ENCODE measurements around the gene SPINT4. TPM values are rescaled to one million over a fixed set of nuclear protein-coding genes. Genes with fewer than 3 reads are reported as not detected.
"Not testable (repeated sequence)": the region's sequence is repeated elsewhere in the genome, so short reads cannot be mapped to it uniquely, and the experiment has no call there.

The SPINT4 gene
- total RNA-seq, 6 experiments from 2014 or later: not detected

GRCh38 chr20:45742596-45742995 lies 20.4 kb downstream of the SPINT4 start:
- no peaks in the 10 kb centered on the region for H3K4me1 ChIP-seq
- ATAC-seq (no peak), DNase-seq (no peak)
- intact Hi-C loops (cut with DNase I): no loop called here
- WGBS (ENCODE audit: insufficient coverage, low coverage, low lambda C conversion rate, missing lambda C conversion rate): 73% methylated on average over 4 of the region's 4 CpGs
- no peak overlapping the region for H3K4me3 ChIP-seq
- H3K36me3 ChIP-seq: no peaks in the 10 kb centered on the region
- H3K9me3 ChIP-seq: no peaks in the 10 kb centered on the region
- no peaks in the 10 kb centered on the region for H3K27me3 ChIP-seq
- no peak overlapping the region for H3K27ac ChIP-seq
- TF ChIP-seq POLR2A (IDR thresholded peaks at IDR 0.05) (no peak), CTCF (IDR thresholded peaks at IDR 0.05) (no peak)

- DNase-seq (no peak), ATAC-seq (no peak)
- H3K27ac ChIP-seq: no peak overlapping the region
- H3K4me1 ChIP-seq: no peaks in the 10 kb centered on the region
- no peaks in the 10 kb centered on the region for H3K9me3 ChIP-seq
- no peak overlapping the region for H3K4me3 ChIP-seq
- intact Hi-C loops (cut with DNase I): no loop called here
- no peaks in the 10 kb centered on the region for H3K27me3 ChIP-seq
- no peak for TF ChIP-seq POLR2A (IDR thresholded peaks at IDR 0.05)
- TF ChIP-seq CTCF (IDR thresholded peaks at IDR 0.05): no peak
- no peaks in the 10 kb centered on the region for H3K36me3 ChIP-seq
These were observed 22.9 kb downstream of the SPINT4 start for GRCh38 chr20:45745015-45745414.

GRCh38 chr20:45751721-45752120 lies 29.6 kb downstream of the SPINT4 start:
- Histone ChIP-seq H3K27ac (no peak overlapping the region), H3K4me3 (no peak overlapping the region), H3K36me3 (no peaks in the 10 kb centered on the region), H3K27me3 (no peaks in the 10 kb centered on the region), H3K4me1 (no peaks in the 10 kb centered on the region), H3K9me3 (no peaks in the 10 kb centered on the region)
- intact Hi-C loops (cut with DNase I): no loop called here
- DNase-seq (no peak), ATAC-seq (no peak)
- WGBS (ENCODE audit: insufficient coverage, low coverage, low lambda C conversion rate, missing lambda C conversion rate): 91% methylated on average over 1 of the region's 1 CpG
- TF ChIP-seq CTCF (IDR thresholded peaks at IDR 0.05): no peak
- no peak for TF ChIP-seq POLR2A (IDR thresholded peaks at IDR 0.05)

- Histone ChIP-seq H3K36me3 (no peaks in the 10 kb centered on the region), H3K27me3 (no peaks in the 10 kb centered on the region), H3K4me3 (no peak overlapping the region), H3K27ac (no peak overlapping the region), H3K9me3 (no peaks in the 10 kb centered on the region), H3K4me1 (no peaks in the 10 kb centered on the region)
- TF ChIP-seq POLR2A (IDR thresholded peaks at IDR 0.05) (no peak), CTCF (IDR thresholded peaks at IDR 0.05) (no peak)
- ATAC-seq (no peak), DNase-seq (no peak)
- intact Hi-C loops (cut with DNase I): no loop called here
- 71% methylated on average over 3 of the region's 3 CpGs for WGBS (ENCODE audit: insufficient coverage, low coverage, low lambda C conversion rate, missing lambda C conversion rate)
These were observed 30.6 kb downstream of the SPINT4 start for GRCh38 chr20:45752746-45753145.

GRCh38 chr20:45758096-45758495 lies 35.9 kb downstream of the SPINT4 start:
- Histone ChIP-seq H3K4me3 (no peak overlapping the region), H3K27ac (no peak overlapping the region), H3K4me1 (no peaks in the 10 kb centered on the region), H3K36me3 (no peaks in the 10 kb centered on the region), H3K27me3 (no peaks in the 10 kb centered on the region), H3K9me3 (no peaks in the 10 kb centered on the region)
- ATAC-seq: no peak
- TF ChIP-seq CTCF (IDR thresholded peaks at IDR 0.05) (no peak), POLR2A (IDR thresholded peaks at IDR 0.05) (no peak)
- no peak for DNase-seq
- no CpG with 5 or more reads among the region's 4 CpGs for WGBS (ENCODE audit: insufficient coverage, low coverage, low lambda C conversion rate, missing lambda C conversion rate)
- intact Hi-C loops (cut with DNase I): no loop called here

- H3K4me3 ChIP-seq; H3K9me3 ChIP-seq; intact Hi-C loops (cut with DNase I); H3K36me3 ChIP-seq; ATAC-seq; H3K4me1 ChIP-seq; H3K27ac ChIP-seq; H3K27me3 ChIP-seq; DNase-seq: not testable (repeated sequence)
- 58% methylated on average over 7 of the region's 8 CpGs for WGBS (ENCODE audit: insufficient coverage, low coverage, low lambda C conversion rate, missing lambda C conversion rate)
These were observed 37.8 kb downstream of the SPINT4 start for GRCh38 chr20:45759921-45760320.

- intact Hi-C loops (cut with DNase I); H3K27ac ChIP-seq; H3K9me3 ChIP-seq; H3K36me3 ChIP-seq; ATAC-seq; H3K27me3 ChIP-seq; H3K4me3 ChIP-seq; H3K4me1 ChIP-seq; DNase-seq: not testable (repeated sequence)
- 80% methylated on average over 1 of the region's 12 CpGs for WGBS (ENCODE audit: insufficient coverage, low coverage, low lambda C conversion rate, missing lambda C conversion rate)
These were observed 39.8 kb downstream of the SPINT4 start for GRCh38 chr20:45761966-45762365.
